HFF-Myc (cell line): Measurements from ENCODE around the gene ALPI.
"Not testable (repeated sequence)": the region's sequence is repeated elsewhere in the genome, so short reads cannot be mapped to it uniquely, and the experiment has no call there.

ENCODE experiments used
- DNase-seq: peaks from one replicate; pipeline ENCODE4 v3.0.0-alpha.2; 2011; ENCODE audit warnings: low read depth; ENCODE audit errors: extremely low read depth
- H3K4me3 ChIP-seq: replicated peaks from 2 replicates; pipeline ENCODE4 v1.5.1; 2011; ENCODE audit warnings: low read depth, mild to moderate bottlenecking, control low read depth, low read length
- TF ChIP-seq, protein P1 (sequence below): IDR thresholded peaks from 2 replicates; pipeline ENCODE4 v1.5.1; 2012; ENCODE audit warnings: mild to moderate bottlenecking, low read depth, low read length, control low read depth; ENCODE audit errors: missing control alignments

ALPI gene

GRCh38 chr2:232441147-232441651 is 14.8 kb upstream of the ALPI start:
- DNase-seq, result no peak
- TF ChIP-seq, protein P1, sequence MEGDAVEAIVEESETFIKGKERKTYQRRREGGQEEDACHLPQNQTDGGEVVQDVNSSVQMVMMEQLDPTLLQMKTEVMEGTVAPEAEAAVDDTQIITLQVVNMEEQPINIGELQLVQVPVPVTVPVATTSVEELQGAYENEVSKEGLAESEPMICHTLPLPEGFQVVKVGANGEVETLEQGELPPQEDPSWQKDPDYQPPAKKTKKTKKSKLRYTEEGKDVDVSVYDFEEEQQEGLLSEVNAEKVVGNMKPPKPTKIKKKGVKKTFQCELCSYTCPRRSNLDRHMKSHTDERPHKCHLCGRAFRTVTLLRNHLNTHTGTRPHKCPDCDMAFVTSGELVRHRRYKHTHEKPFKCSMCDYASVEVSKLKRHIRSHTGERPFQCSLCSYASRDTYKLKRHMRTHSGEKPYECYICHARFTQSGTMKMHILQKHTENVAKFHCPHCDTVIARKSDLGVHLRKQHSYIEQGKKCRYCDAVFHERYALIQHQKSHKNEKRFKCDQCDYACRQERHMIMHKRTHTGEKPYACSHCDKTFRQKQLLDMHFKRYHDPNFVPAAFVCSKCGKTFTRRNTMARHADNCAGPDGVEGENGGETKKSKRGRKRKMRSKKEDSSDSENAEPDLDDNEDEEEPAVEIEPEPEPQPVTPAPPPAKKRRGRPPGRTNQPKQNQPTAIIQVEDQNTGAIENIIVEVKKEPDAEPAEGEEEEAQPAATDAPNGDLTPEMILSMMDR, result no peak
- H3K4me3 ChIP-seq, result no peak overlapping the region

DNA sequence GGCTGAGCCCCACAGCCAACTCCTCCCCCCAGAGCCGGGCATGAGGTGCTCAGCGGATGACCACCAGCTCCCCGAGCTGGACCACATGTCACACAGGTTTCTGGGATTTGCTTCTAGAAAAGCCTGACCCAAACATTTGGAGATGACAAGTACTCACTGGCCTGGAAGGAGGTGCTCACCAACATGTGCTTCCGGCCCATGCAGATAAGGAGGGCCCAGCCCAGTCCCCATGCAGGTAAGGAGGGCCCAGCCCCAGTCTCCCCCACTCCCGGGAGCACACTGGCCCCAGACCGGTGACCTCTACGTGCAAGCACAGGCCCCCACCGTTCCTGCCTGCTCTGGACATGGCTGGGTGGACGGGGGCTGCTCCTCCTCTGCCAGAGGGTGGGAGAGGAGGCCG is 14.0 kb upstream of the ALPI start:
- DNase-seq, H3K4me3 ChIP-seq: not testable (repeated sequence)

- H3K4me3 ChIP-seq, DNase-seq: not testable (repeated sequence)
Measured at GRCh38 chr2:232442431-232442830, 13.5 kb upstream of the ALPI start.

GRCh38 chr2:232443047-232443446 is 12.9 kb upstream of the ALPI start:
- not testable (repeated sequence) for H3K4me3 ChIP-seq, DNase-seq

- not testable (repeated sequence) for H3K4me3 ChIP-seq, DNase-seq
Measured at GRCh38 chr2:232443669-232444408, 12.1 kb upstream of the ALPI start.

GRCh38 chr2:232444409-232445148 is 11.4 kb upstream of the ALPI start:
- TF ChIP-seq, protein P1, result peak; percentile 88
- no peak overlapping the region for H3K4me3 ChIP-seq
- peak; percentile 37 for DNase-seq

DNA sequence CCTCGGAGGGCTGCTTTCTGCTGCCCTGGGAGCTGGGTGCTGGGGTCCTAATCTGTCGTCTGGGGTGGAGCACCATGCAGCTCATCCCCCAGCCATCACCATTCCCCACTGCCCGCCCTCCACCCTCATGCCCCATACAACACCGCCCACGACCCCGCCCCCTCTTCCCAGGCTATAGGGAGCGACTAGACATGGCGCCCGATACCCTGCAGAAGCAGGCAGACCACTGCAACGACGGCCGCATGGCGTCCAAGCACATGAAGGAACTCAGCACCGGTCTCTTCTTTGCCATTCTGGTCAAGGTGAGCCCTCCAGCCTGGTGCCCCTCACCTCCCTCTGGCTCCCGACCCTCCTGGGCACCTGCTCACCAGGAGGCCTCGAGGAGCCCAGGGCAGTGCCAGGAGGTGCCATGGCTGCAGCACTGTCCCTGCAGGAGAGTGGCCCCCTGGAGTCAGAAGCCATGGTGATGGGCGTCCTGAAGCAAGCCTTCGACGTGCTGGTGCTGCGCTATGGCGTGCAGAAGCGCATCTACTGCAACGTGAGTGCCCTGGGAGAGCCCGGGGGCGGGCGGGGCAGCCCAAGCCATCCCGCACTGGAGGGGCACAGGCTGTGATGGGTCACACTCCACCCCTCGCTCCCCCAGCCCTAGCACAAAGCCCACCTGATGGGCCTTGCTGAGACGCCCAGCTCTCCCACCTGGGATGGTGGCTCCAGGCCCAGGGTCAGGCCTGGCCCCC is 10.6 kb upstream of the ALPI start:
- H3K4me3 ChIP-seq, DNase-seq: not testable (repeated sequence)

- H3K4me3 ChIP-seq, DNase-seq: not testable (repeated sequence)
- TF ChIP-seq, protein P1, result peak; percentile 38
Measured at GRCh38 chr2:232446266-232446777, 9.6 kb upstream of the ALPI start.

DNA sequence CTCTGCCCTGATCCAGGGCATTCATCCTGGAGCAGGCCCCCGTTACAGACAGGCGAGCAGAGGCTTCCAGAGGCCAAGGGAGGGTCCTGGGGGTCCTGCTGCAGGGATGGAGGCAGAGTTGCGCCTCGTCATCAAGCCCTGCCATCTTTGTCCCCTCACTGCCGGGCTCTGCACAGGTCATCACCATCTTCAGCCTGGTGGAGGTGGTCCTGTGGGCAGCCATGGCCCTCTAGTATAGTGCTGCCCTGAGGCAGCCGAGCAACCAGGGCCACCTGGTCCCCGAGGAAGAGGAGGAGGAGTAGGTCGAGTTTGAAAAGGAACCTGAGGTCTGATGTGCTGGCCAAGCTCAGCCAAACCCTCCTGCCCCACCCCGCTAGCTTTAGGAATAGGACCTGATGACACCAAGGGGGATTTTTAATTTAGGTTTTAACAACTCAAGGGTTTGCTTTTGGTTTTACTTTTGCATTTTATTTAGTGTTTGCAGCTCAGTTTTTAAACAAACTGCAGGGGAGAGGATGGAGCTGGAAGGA is 8.8 kb upstream of the ALPI start:
- no peak for DNase-seq
- H3K4me3 ChIP-seq, result no peak overlapping the region
- TF ChIP-seq, protein P1, result no peak
